ENCODE results near the gene MKRN3.

MKRN3 gene

DNA sequence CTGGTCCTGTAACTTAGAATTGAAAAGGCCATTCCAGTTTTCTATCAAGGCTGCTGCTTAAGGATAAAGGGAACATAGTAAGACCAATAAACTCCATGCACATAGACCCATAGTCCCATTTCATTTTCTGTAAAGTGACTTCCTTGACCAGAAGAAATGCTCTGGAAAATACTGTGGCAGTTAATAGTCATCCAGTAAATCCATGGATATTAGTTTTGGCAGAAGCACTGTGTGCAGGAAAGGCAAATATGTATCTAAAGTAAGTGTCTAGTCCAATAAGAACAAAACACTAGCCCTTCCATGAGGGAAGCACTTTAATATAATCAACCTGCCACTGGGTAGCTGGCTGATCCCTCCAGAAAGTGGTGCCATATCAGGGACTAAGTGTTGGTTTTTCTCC lies 19.3 kb upstream of the MKRN3 start:
- TF ChIP-seq CTCF (IDR thresholded peaks at IDR 0.05; ENCODE audit: low read length) (no peak), EZH2phosphoT487 (IDR thresholded peaks at IDR 0.05; ENCODE audit: low read length) (no peak), EZH2 (optimal IDR thresholded peaks at IDR 0.05; ENCODE audit: low read depth, low read length) (no peak)
- no peak for DNase-seq
- Histone ChIP-seq H3K4me2 (ENCODE audit: low read depth, low read length) (no peak overlapping the region), H2AFZ (ENCODE audit: low read length) (no peak overlapping the region), H3F3A (ENCODE audit: insufficient read depth, low read length) (no peaks in the 10 kb centered on the region), H3K9me3 (replicated peaks; ENCODE audit: insufficient read depth, low read length) (no peaks in the 10 kb centered on the region), H3K27me3 (replicated peaks; ENCODE audit: insufficient read depth, low read length) (no peaks in the 10 kb centered on the region), H3K4me1 (ENCODE audit: low read length) (no peaks in the 10 kb centered on the region), H4K20me1 (ENCODE audit: insufficient read depth, low read length) (no peaks in the 10 kb centered on the region), H3K9ac (ENCODE audit: low read length) (no peak overlapping the region), H3K79me2 (ENCODE audit: low read length) (no peaks in the 10 kb centered on the region), H3K4me3 (ENCODE audit: low read length) (no peak overlapping the region), H3K36me3 (replicated peaks; ENCODE audit: insufficient read depth, low read length) (no peaks in the 10 kb centered on the region), H3K9me2 (replicated peaks; ENCODE audit: insufficient read depth, low read length) (no peaks in the 10 kb centered on the region), H3K27ac (ENCODE audit: low read length) (no peak overlapping the region)

DNA sequence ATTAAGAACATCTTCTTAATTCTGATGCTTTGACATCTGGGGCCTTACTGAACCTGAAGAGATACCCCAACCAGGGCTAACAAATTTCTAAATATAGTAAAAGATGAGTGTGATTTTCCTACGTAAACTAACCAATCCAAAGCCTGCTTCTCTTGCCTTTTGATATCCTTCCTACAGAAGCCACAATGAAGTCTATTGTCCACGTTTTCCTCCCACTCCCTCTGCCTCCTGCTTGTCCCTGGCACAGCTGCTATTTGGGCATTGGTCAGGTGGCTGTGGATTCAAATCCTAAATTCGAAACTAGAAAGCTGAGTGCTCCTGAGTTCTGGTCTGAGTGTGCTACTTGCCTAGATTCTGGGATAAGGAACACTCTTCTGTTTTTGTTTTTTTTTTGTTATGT lies 17.4 kb upstream of the MKRN3 start:
- no peaks in the 10 kb centered on the region for H3K9me2 ChIP-seq (replicated peaks; ENCODE audit: insufficient read depth, low read length)
- no peak for DNase-seq
- no peaks in the 10 kb centered on the region for H3K79me2 ChIP-seq (ENCODE audit: low read length)
- no peak overlapping the region for H3K27ac ChIP-seq (ENCODE audit: low read length)
- H3K27me3 ChIP-seq (replicated peaks; ENCODE audit: insufficient read depth, low read length), result no peaks in the 10 kb centered on the region
- H3K36me3 ChIP-seq (replicated peaks; ENCODE audit: insufficient read depth, low read length), result no peaks in the 10 kb centered on the region
- H3K9ac ChIP-seq (ENCODE audit: low read length), result no peak overlapping the region
- no peaks in the 10 kb centered on the region for H3K9me3 ChIP-seq (replicated peaks; ENCODE audit: insufficient read depth, low read length)
- H4K20me1 ChIP-seq (ENCODE audit: insufficient read depth, low read length), result no peaks in the 10 kb centered on the region
- no peak overlapping the region for H3K4me3 ChIP-seq (ENCODE audit: low read length)
- H2AFZ ChIP-seq (ENCODE audit: low read length), result no peak overlapping the region
- no peak overlapping the region for H3K4me2 ChIP-seq (ENCODE audit: low read depth, low read length)
- no peak for TF ChIP-seq CTCF (IDR thresholded peaks at IDR 0.05; ENCODE audit: low read length)
- no peak for TF ChIP-seq EZH2 (optimal IDR thresholded peaks at IDR 0.05; ENCODE audit: low read depth, low read length)
- no peak for TF ChIP-seq EZH2phosphoT487 (IDR thresholded peaks at IDR 0.05; ENCODE audit: low read length)
- H3F3A ChIP-seq (ENCODE audit: insufficient read depth, low read length), result no peaks in the 10 kb centered on the region
- H3K4me1 ChIP-seq (ENCODE audit: low read length), result no peaks in the 10 kb centered on the region

DNA sequence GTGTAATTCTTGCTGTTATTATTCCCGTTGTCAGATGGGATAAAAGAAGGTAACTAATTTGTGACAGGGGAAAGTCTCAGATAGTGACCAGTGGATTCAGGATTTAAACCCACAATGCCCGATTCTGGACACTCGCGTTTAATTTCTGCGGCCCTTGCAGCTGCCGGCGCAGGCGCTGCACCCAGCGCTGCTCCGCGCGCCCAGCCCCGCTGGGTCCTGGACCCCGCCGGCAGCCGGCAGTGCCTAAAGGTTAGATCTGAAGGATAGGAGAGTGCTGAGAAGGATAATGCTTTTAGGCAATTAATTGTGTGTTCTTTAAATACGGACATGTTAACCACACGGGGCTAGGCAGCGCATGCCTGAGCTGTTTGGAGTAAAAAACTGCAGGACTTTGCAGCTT lies 3.6 kb upstream of the MKRN3 start:
- Histone ChIP-seq H3K4me3 (ENCODE audit: low read length) (no peak overlapping the region), H3K9ac (ENCODE audit: low read length) (no peak overlapping the region), H3F3A (ENCODE audit: insufficient read depth, low read length) (no peaks in the 10 kb centered on the region), H3K36me3 (replicated peaks; ENCODE audit: insufficient read depth, low read length) (no peaks in the 10 kb centered on the region), H2AFZ (ENCODE audit: low read length) (no peak overlapping the region), H3K9me3 (replicated peaks; ENCODE audit: insufficient read depth, low read length) (no peaks in the 10 kb centered on the region), H3K79me2 (ENCODE audit: low read length) (no peaks in the 10 kb centered on the region), H3K9me2 (replicated peaks; ENCODE audit: insufficient read depth, low read length) (no peaks in the 10 kb centered on the region), H4K20me1 (ENCODE audit: insufficient read depth, low read length) (no peaks in the 10 kb centered on the region), H3K4me1 (ENCODE audit: low read length) (no peaks in the 10 kb centered on the region), H3K27ac (ENCODE audit: low read length) (no peak overlapping the region), H3K27me3 (replicated peaks; ENCODE audit: insufficient read depth, low read length) (no peaks in the 10 kb centered on the region), H3K4me2 (ENCODE audit: low read depth, low read length) (no peak overlapping the region)
- DNase-seq, result no peak
- TF ChIP-seq EZH2 (optimal IDR thresholded peaks at IDR 0.05; ENCODE audit: low read depth, low read length) (no peak), EZH2phosphoT487 (IDR thresholded peaks at IDR 0.05; ENCODE audit: low read length) (no peak), CTCF (IDR thresholded peaks at IDR 0.05; ENCODE audit: low read length) (no peak)

Data from MM.1S (cell line).